Epithelial cell of proximal tubule (primary cell): ENCODE data around the gene SECTM1. TPM values are rescaled to one million over a fixed set of nuclear protein-coding genes. Genes with fewer than 3 reads are reported as not detected.

Experiments
- DNase-seq: peaks from one replicate; pipeline ENCODE4 v3.0.0-alpha.2; 2011; ENCODE audit warnings: low read depth
- H3K4me3 ChIP-seq: 2 replicates; pipeline ENCODE4 v1.5.1; 2011; ENCODE audit warnings: low read depth, mild to moderate bottlenecking, low read length
- total RNA-seq: library from RNA; depleted of rRNA; stranded (reverse); fragments of >200 nt; gene quantifications from 2 replicates; pipeline ENCODE4 v1.2.3, GENCODE V29; 2015
- TF ChIP-seq, protein P1 (sequence below): conservative IDR thresholded peaks from 2 replicates; pipeline ENCODE4 v1.5.1; 2012; ENCODE audit warnings: low read depth, mild to moderate bottlenecking, low read length

The SECTM1 gene
- total RNA-seq, 1 donor from 2014 or later, result 0.75 TPM

DNA sequence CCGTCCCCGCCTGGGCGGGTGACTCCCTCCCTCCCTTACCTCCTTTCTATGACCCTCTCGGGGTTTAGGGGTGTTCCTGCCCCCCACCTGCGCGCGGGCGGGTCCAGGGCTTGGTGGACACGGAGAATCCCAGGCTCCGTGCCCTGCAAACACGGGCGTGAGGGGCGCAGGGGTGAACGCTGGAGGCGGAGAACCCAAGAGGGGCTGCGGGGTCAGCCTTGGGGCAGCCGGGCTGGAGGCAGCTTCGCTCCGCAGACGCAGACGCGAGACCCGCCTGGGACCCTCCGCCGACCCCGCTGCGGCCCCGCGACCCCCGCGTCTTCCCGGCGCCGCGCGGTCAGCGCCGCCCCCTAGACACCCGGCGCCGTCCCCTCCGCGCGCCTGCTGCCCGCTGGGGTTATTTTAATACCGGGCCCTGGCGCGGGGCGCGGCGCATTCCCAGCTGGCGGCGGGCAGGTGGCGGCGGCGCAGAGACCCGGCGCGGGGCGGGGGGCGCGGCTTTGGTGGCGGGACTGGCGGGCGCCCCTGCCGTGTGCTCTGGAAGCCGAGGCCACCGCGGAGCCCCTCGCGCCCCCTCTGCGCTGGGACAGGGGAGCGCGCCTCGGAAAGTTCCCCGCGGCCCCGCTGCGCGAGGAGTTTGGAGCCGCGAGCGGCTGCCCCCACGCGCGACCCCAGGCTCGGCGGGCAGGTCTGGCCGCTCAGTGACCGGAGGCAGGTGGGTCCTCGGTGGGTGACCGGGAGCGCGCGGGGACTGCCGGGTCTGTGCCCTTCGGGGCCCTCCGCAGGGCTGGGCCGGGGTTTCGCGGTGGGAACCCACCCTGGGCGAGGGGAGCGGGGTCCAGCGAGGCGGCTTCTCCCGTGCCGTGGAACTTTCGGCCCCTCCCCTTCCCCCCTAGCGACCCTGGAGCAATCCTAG, 38.0 kb upstream of the SECTM1 start, which contains the start of gene UTS2R:
UTS2R (plus strand) TSS at position 433 of the 916 bp plus-strand sequence. CDS start 2,560 bp downstream, outside the sequence.
- H3K4me3 ChIP-seq, result peak within 1 kb of the TSS; percentile 43
- TF ChIP-seq, protein P1, sequence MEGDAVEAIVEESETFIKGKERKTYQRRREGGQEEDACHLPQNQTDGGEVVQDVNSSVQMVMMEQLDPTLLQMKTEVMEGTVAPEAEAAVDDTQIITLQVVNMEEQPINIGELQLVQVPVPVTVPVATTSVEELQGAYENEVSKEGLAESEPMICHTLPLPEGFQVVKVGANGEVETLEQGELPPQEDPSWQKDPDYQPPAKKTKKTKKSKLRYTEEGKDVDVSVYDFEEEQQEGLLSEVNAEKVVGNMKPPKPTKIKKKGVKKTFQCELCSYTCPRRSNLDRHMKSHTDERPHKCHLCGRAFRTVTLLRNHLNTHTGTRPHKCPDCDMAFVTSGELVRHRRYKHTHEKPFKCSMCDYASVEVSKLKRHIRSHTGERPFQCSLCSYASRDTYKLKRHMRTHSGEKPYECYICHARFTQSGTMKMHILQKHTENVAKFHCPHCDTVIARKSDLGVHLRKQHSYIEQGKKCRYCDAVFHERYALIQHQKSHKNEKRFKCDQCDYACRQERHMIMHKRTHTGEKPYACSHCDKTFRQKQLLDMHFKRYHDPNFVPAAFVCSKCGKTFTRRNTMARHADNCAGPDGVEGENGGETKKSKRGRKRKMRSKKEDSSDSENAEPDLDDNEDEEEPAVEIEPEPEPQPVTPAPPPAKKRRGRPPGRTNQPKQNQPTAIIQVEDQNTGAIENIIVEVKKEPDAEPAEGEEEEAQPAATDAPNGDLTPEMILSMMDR, result no peak
- no peak for DNase-seq

DNA sequence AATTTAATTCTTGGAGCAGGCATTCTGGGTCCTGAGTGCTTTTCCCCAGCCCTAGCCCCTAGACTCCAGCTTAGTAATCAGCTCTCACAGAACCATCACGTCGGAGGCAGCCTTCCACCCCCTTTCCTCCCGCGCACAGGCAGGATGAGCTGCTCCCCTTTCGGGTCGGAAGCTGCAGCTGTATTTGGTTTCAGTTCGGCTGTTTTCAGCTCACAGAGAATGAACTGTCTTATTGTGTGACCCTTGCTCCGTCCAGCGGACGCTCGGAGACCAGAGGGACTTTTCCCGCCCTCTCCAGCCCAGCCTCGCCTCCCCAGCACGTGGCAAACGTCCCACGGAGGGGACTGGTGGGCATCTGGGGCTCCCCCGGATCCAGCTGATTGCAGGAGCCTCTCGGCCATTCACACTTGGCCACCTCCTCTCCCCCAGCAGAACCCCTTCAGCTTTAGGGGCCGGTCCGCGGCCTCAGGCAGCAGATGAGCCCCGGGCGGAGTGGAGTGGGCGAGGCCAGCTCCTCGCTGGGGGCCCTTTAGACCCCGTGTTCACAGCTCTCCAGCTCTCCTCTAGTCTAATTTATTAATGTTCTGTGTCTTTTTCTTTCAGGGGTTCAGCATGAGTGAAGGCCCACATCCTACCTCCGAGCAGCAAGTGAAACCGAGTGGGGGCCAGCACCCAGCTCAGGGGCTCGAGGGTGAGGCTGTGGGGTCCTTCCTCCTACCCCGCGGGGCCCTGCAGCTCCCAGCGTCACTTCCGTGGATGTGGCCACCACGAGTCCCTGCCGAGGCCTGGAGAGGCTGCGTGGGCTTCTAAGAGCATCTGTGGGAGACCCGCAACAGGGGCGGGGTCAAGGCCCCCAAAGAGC, 37.1 kb upstream of the SECTM1 start:
- H3K4me3 ChIP-seq, result peak overlapping the region; percentile 43
- TF ChIP-seq, protein P1, result no peak
- DNase-seq, result no peak

DNA sequence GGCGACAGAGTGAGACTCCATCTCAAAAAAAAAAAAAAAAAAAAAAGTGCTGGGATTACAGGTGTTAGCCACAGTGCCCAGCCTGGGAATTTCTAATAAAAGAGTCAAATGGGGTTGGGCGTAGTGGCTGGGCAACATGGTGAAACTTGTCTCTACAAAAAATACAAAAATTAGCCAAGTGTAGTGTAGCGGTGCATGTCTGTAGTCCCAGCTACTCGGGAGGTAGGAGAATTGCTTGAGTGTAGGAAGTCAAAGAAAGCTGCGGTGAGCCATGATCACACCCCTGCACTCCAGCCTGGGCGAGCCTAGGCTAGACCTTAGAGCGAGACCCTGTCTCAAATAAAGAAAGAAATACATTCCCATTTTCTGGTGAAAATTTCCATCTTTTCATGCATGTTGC, 35.6 kb upstream of the SECTM1 start:
- no peak for DNase-seq
- no peak overlapping the region for H3K4me3 ChIP-seq
- TF ChIP-seq, protein P1, result no peak

DNA sequence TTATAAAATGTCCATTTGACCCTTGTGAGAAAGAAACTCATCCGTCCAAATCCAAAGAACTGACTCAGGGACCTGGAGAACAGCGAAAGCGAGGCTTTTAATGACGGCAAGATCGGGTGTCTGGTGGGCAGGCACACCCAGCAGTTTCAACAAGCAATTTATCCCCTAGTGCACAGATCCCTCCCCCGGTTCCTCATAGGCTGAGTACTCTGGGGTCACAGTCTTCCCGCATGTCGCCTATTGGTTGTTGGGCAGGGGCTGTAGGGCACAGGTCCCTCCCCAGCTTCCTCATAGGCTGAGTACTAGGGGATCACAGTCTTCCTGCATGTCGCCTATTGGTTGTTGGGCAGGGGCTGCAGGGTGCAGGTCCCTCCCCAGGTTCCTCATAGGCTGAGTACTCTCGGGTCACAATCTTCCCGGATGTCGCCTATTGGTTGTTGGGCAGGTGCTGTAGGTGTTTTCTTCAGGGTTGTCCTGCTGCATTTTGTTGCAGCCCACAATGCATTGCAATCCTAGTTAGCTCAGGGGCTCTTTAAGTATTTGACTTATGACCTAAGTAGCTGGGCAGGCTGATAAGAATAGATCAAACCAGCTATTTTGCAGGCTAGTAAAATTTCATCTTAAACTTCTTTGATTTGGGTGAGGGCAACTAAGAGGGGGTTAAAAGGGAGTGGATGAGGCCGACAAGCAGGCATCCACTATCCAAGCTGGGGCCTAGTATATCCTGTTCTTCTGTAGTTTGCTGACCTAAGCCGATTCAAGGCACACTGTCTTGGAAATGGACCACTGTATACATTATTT, 34.4 kb upstream of the SECTM1 start:
- TF ChIP-seq, protein P1, result no peak
- no peak for DNase-seq
- no peak overlapping the region for H3K4me3 ChIP-seq

DNA sequence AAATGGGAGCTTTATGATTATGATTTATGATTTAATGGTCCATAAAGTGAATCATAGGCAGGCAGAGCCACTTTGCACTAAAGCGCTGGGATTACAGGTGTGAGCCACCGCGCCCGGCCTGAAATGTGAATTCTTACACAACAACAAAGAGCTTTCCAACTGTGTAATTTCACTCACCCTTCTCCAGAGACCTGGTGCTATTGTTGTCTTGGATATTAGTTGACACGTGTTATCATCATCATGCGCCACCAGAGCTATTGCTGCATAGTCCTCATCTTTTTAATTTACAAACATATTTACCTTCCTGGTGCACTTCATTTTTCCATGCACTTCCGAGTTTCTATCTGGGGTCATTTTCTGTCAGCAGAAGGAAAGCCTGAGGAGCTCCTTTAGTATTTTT, 33.2 kb upstream of the SECTM1 start:
- no peak for DNase-seq
- TF ChIP-seq, protein P1, result no peak
- H3K4me3 ChIP-seq, result no peak overlapping the region

DNA sequence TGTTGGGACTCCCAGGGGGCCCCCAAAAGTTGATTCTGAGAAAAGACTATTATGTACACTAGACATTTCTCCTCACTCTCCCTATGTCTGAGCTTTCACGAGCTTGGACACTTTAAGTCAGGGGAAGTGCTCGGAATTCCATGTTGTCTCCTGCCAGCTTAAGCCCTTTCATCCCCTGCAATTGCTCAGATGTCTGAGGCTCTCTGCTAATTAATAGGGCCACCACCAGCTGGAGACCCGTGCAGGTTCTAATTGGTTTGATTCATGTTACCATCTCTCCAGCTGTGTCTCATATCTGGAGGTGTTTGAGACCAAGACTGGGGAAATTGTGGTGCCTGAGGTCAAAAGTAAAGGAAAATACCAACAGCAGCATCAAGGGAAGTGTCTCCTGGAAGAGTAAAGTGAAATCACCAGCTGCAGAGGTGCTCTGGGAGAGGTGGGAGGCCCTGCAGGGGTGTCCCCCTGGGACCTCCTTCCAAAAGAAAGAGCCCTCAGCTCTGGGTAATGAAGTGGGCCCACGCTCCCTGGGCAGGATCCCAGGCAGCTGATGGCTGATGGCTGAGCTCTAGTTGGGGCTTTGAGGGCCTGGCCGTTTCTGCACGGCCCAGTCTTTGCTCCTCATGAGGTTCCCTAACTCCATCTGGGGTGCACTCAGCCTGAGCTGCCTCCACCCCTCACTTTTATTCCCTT, 32.2 kb upstream of the SECTM1 start:
- TF ChIP-seq, protein P1, result no peak
- no peak for DNase-seq
- H3K4me3 ChIP-seq, result no peak overlapping the region
